Endothelial cell of umbilical vein (primary cell): Measurements from ENCODE around the gene TTI1. TPM values are rescaled to one million over a fixed set of nuclear protein-coding genes. Genes with fewer than 3 reads are reported as not detected.

Source experiments
- BruUV-seq: library from RNA; stranded (reverse); fragments of 400-500 nt; replicated peaks from 2 replicates; lab custom pipeline; 2021; lab: Mats Ljungman, UMichigan
- CTCF ChIA-PET: fragments of 300-600, 350-600 bp; sonication (Branson Sonifier 250); formaldehyde crosslinking; loops from one replicate; lab custom pipeline; 2021; ENCODE audit warnings: antibody characterized with exemption, inconsistent platforms; lab: Charles Lee
- POLR2A ChIA-PET: fragments of 300-600, 350-600 bp; sonication (Branson Sonifier 250); formaldehyde crosslinking; loops from one replicate; lab custom pipeline; 2021; ENCODE audit warnings: antibody characterized with exemption, inconsistent platforms; lab: Charles Lee
- DNase-seq: peaks from one replicate; pipeline ENCODE4 v3.0.0-alpha.2; 2011; ENCODE audit warnings: low read depth, low spot score
- FAIRE-seq: peaks from 2 replicates; lab custom pipeline; 2011; peaks lifted over from hg19 to GRCh38; lab: Jason Lieb, UNC
- H2AFZ ChIP-seq: 2 replicates; pipeline ENCODE4 v1.6.0; 2012; ENCODE audit warnings: low read depth, low read length, control low read depth, inconsistent platforms
- H3K27ac ChIP-seq: 2 replicates; pipeline ENCODE4 v1.5.1; 2011; ENCODE audit warnings: low read depth, mild to moderate bottlenecking, control low read depth, low read length, moderate library complexity; ENCODE audit not compliant: insufficient read depth
- H3K27me3 ChIP-seq, 2 experiments: 2 replicates each; pipeline versions ENCODE4 v1.6.0 to v1.6.1; 2011; ENCODE audit warnings: low read length in 2 of 2, mixed read lengths in 1 of 2; ENCODE audit not compliant: control insufficient read depth in 2 of 2, insufficient read depth in 2 of 2
- H3K36me3 ChIP-seq, 2 experiments: 2 replicates in 1 of 2; 3 replicates in 1 of 2; pipeline ENCODE4 v1.5.1; 2011; ENCODE audit warnings: low read length in 2 of 2, mild to moderate bottlenecking in 1 of 2, moderate library complexity in 1 of 2; ENCODE audit not compliant: control insufficient read depth in 2 of 2, insufficient read depth in 2 of 2; ENCODE audit errors: extremely low read depth in 1 of 2
- H3K4me1 ChIP-seq: 3 replicates; pipeline ENCODE4 v1.5.1; 2011; ENCODE audit warnings: mild to moderate bottlenecking, low read length; ENCODE audit not compliant: control insufficient read depth, insufficient read depth; ENCODE audit errors: extremely low read depth
- H3K4me2 ChIP-seq: 2 replicates; pipeline ENCODE4 v1.6.1; 2011; ENCODE audit warnings: low read length, control low read depth, mixed read lengths; ENCODE audit not compliant: insufficient read depth
- H3K4me3 ChIP-seq, 3 experiments: fragments of 200-600 bp in 1 of 3; sonication (generic), shearing (Covaris generic) in 1 of 3; replicated peaks in 1 of 3; 2 replicates each; pipeline ENCODE4 v1.5.1; 2011 to 2016; ENCODE audit warnings: control low read depth in 3 of 3, low read length in 3 of 3, mild to moderate bottlenecking in 2 of 3, inconsistent platforms in 1 of 3, low read depth in 1 of 3, moderate library complexity in 1 of 3; ENCODE audit not compliant: insufficient read depth in 1 of 3
- H3K79me2 ChIP-seq: 2 replicates; pipeline ENCODE4 v1.6.0; 2012; ENCODE audit warnings: low read length, inconsistent platforms; ENCODE audit not compliant: control insufficient read depth, insufficient read depth
- H3K9ac ChIP-seq: replicated peaks from 2 replicates; pipeline ENCODE3; 2011; ENCODE audit warnings: low read length, control low read depth; ENCODE audit not compliant: insufficient read depth; ENCODE audit errors: extremely low read depth
- H3K9me1 ChIP-seq: replicated peaks from 3 replicates; pipeline ENCODE4 v1.6.0; 2011; ENCODE audit warnings: mild to moderate bottlenecking, low read length; ENCODE audit not compliant: control insufficient read depth, insufficient read depth; ENCODE audit errors: extremely low read depth
- H3K9me3 ChIP-seq: replicated peaks from 2 replicates; pipeline ENCODE4 v1.5.1; 2012; ENCODE audit warnings: low read length, inconsistent platforms; ENCODE audit not compliant: control insufficient read depth, insufficient read depth
- H4K20me1 ChIP-seq: replicated peaks from 2 replicates; pipeline ENCODE3; 2011; ENCODE audit warnings: mild to moderate bottlenecking, low read length; ENCODE audit not compliant: control insufficient read depth, insufficient read depth; ENCODE audit errors: extremely low read depth
- CTCF ChIP-seq, 2 donors: IDR thresholded peaks; 1 replicate in 1 of 2; 2 replicates in 1 of 2; pipeline ENCODE4 v1.5.1; 2011; ENCODE audit warnings: low read length in 2 of 2, mild to moderate bottlenecking in 2 of 2, moderate library complexity in 2 of 2, control low read depth in 1 of 2, inconsistent platforms in 1 of 2, low read depth in 1 of 2; ENCODE audit not compliant: insufficient read depth in 1 of 2; ENCODE audit errors: extremely low read depth in 1 of 2
- FOS ChIP-seq: IDR thresholded peaks from 2 replicates; pipeline ENCODE4 v1.6.1; 2011; ENCODE audit warnings: mild to moderate bottlenecking, low read length, moderate library complexity, borderline replicate concordance; ENCODE audit not compliant: insufficient read depth
- GATA2 ChIP-seq: IDR thresholded peaks from 2 replicates; pipeline ENCODE4 v1.7.0; 2011; ENCODE audit warnings: low read depth, mild to moderate bottlenecking, moderate library complexity, mixed read lengths, low read length; ENCODE audit not compliant: insufficient read length, insufficient read depth
- JUN ChIP-seq: IDR thresholded peaks from 2 replicates; pipeline ENCODE4 v1.6.1; 2011; ENCODE audit warnings: borderline replicate concordance, low read depth; ENCODE audit not compliant: insufficient read length, insufficient read depth
- MAX ChIP-seq: IDR thresholded peaks from 2 replicates; pipeline ENCODE4 v1.6.1; 2011; ENCODE audit not compliant: insufficient read depth, insufficient read length
- MYC ChIP-seq: IDR thresholded peaks from one replicate; pipeline ENCODE4 v1.6.1; 2011; ENCODE audit warnings: mild to moderate bottlenecking, low read depth, low read length
- POLR2A ChIP-seq: IDR thresholded peaks from 2 replicates; pipeline ENCODE4 v1.6.1; 2012; ENCODE audit warnings: low read depth, mild to moderate bottlenecking, control low read depth, low read length
- dilution Hi-C: fragments of 300-500 bp; cut with MboI; formaldehyde crosslinking; loops from one replicate; pipeline ENCODE4 v1.15.0; 2019; ENCODE audit warnings: low sequenced_read_pairs; ENCODE audit not compliant: extremely low pct_ligation_motif_present
- intact Hi-C: fragments of 100-400 bp; cut with micrococcal nuclease; formaldehyde crosslinking; loops from one replicate; pipeline ENCODE4 v1.10.0; 2022
- polyA plus RNA-seq, 4 experiments: library from polyadenylated mRNA; depleted of rRNA in 3 of 4; stranded (reverse) in 3 of 4; unstranded in 1 of 4; fragments of >200 nt; gene quantifications; 2 replicates each; pipeline versions ENCODE4 v1.2.1 to v1.2.3, GENCODE V29; 2011 to 2012; ENCODE audit warnings: missing spikeins in 1 of 4
- total RNA-seq: library from RNA; stranded (reverse); gene quantifications from 2 replicates; pipeline ENCODE4 v1.2.3, GENCODE V29; 2021

Gene TTI1
- total and polyA plus RNA-seq, 2 donors (not counting 3 experiments of a cell fraction or from before 2014, with no cell fraction given): 13.2 to 23.2 TPM

GRCh38 chr20:38001173-38001875 lies 31.9 kb downstream of the TTI1 start:
- no TSS peak for BruUV-seq
- Histone ChIP-seq H3K79me2 (no peaks in the 10 kb centered on the region), H4K20me1 (no peaks in the 10 kb centered on the region), H3K4me1 (peaks cover 21% of the 10 kb centered on the region), H3K9me3 (no peaks in the 10 kb centered on the region), H3K9me1 (no peaks in the 10 kb centered on the region), H2AFZ (no peak overlapping the region), H3K36me3 (peaks cover 12 to 15% of the 10 kb centered on the region in 2 experiments), H3K4me3 (no peak overlapping the region), H3K9ac (no peak overlapping the region), H3K4me2 (no peak overlapping the region), H3K27me3 (no peaks in the 10 kb centered on the region), H3K27ac (peak overlapping the region; percentile 40)
- ChIA-PET CTCF (interaction anchor here (1.2 to 2.5 kb wide), 2 partner anchors 10 to 56 kb away, joined by 3 to 17 read pairs; no protein-coding TSS in a partner anchor), POLR2A (no interaction called here)
- intact Hi-C loops: no loop called here
- TF ChIP-seq JUN (peak; percentile 54), CTCF (IDR thresholded peaks at IDR 0.05; ENCODE audit: extremely low read depth in 1 of 2, insufficient read depth in 1 of 2, low read depth in 1 of 2, low read length in 2 of 2) (no peak), POLR2A (no peak), GATA2 (peak; percentile 87), MYC (no peak), FOS (peak; percentile 74), MAX (no peak)
- dilution Hi-C loops: no loop called here
- FAIRE-seq (peak; percentile 91), DNase-seq (peak; percentile 76)
